Activated effector memory CD4-positive, alpha-beta T cell treated with anti-CD3 and anti-CD28 coated beads, Interleukin-2, amount 50 U/mL, for 16 hours (primary cell): ENCODE data around the gene PRCC.
A peak's percentile ranks its signal among the peaks of the same experiment; 100 is the strongest.

Experiments
- DNase-seq: peaks from one replicate; pipeline ENCODE4 v3.0.0-alpha.2; 2020

Gene PRCC

GRCh38 chr1:156767101-156767878 lies at the start of gene PRCC:
Gene PRCC (plus strand): TSS chr1:156767535. CDS start chr1:156767772, 237 bp downstream.
- peak; percentile 99 for DNase-seq

- no peak for DNase-seq
Measured at GRCh38 chr1:156721131-156721530, 46.2 kb upstream of the PRCC start.

GRCh38 chr1:156721535-156721934 lies 45.8 kb upstream of the PRCC start:
- no peak for DNase-seq

GRCh38 chr1:156725683-156726280 lies 41.6 kb upstream of the PRCC start:
- DNase-seq: peak; percentile 92

GRCh38 chr1:156726549-156727226 lies 40.6 kb upstream of the PRCC start:
- peak; percentile 79 for DNase-seq

GRCh38 chr1:156727492-156727891 lies 39.8 kb upstream of the PRCC start:
- no peak for DNase-seq

- peak; percentile 91 for DNase-seq
Measured at GRCh38 chr1:156727926-156728598, 39.3 kb upstream of the PRCC start, which contains the start of gene METTL25B. Gene METTL25B (plus strand): TSS chr1:156728469. CDS start chr1:156729105, 636 bp downstream.

GRCh38 chr1:156728599-156729462 lies 38.5 kb upstream of the PRCC start, which contains the start of gene ISG20L2:
Gene ISG20L2 (minus strand): TSS chr1:156728766. CDS start chr1:156727652, 1,114 bp downstream.
- DNase-seq: peak; percentile 98

GRCh38 chr1:156733989-156734584 lies 33.2 kb upstream of the PRCC start:
- DNase-seq: no peak

- no peak for DNase-seq
Measured at GRCh38 chr1:156738407-156738806, 28.9 kb upstream of the PRCC start.

GRCh38 chr1:156738916-156739315 lies 28.4 kb upstream of the PRCC start:
- DNase-seq: no peak

- DNase-seq: no peak
Measured at GRCh38 chr1:156740237-156740740, 27.0 kb upstream of the PRCC start.

- DNase-seq: peak; percentile 98
Measured at GRCh38 chr1:156740741-156741480, 26.4 kb upstream of the PRCC start, which contains the start of gene MRPL24. Gene MRPL24 (minus strand): TSS chr1:156741088. CDS start chr1:156738704, 2,384 bp downstream.

GRCh38 chr1:156741481-156741983 lies 25.8 kb upstream of the PRCC start:
- no peak for DNase-seq

GRCh38 chr1:156742017-156742416 lies 25.3 kb upstream of the PRCC start:
- DNase-seq: no peak

GRCh38 chr1:156742801-156743200 lies 24.5 kb upstream of the PRCC start:
- no peak for DNase-seq

- DNase-seq: no peak
Measured at GRCh38 chr1:156743367-156744302, 23.7 kb upstream of the PRCC start.

- no peak for DNase-seq
Measured at GRCh38 chr1:156744344-156744743, 23.0 kb upstream of the PRCC start.

- no peak for DNase-seq
Measured at GRCh38 chr1:156744786-156745419, 22.4 kb upstream of the PRCC start.
